IPS DF 6.9 (cell line): ENCODE results near the gene SEZ6L2.
"Not testable (repeated sequence)": the region's sequence is repeated elsewhere in the genome, so short reads cannot be mapped to it uniquely, and the experiment has no call there.

Source experiments
- DNase-seq: peaks from one replicate; pipeline ENCODE4 v3.0.0-alpha.2; 2013; ENCODE audit warnings: low read depth, low spot score
- H3K27ac ChIP-seq: one replicate; pipeline ENCODE4 v1.5.1; 2013; ENCODE audit warnings: low read length, control low read depth
- H3K27me3 ChIP-seq: 2 replicates; pipeline ENCODE4 v1.6.1; 2013; ENCODE audit warnings: mild to moderate bottlenecking, low read length; ENCODE audit not compliant: control insufficient read depth, insufficient read depth
- H3K36me3 ChIP-seq: 2 replicates; pipeline ENCODE4 v1.6.1; 2013; ENCODE audit warnings: low read length; ENCODE audit not compliant: control insufficient read depth, insufficient read depth
- H3K4me1 ChIP-seq: 2 replicates; pipeline ENCODE4 v1.6.1; 2013; ENCODE audit warnings: low read length; ENCODE audit not compliant: control insufficient read depth, insufficient read depth
- H3K4me3 ChIP-seq: 2 replicates; pipeline ENCODE4 v1.5.1; 2013; ENCODE audit warnings: mild to moderate bottlenecking, low read length
- H3K9me3 ChIP-seq: 2 replicates; pipeline ENCODE4 v1.6.1; 2013; ENCODE audit warnings: low read length, inconsistent platforms; ENCODE audit not compliant: control insufficient read depth, insufficient read depth
- WGBS: extraction: QIAGEN DNeasy Blood & Tissue Kit; methylation state at CpG from one replicate; pipeline ENCODE4 v1.1.7; 2013; ENCODE audit warnings: mixed read lengths, missing lambda C conversion rate; ENCODE audit not compliant: insufficient read length, insufficient coverage; 5-methylcytosine and 5-hydroxymethylcytosine counted together

SEZ6L2 gene

DNA sequence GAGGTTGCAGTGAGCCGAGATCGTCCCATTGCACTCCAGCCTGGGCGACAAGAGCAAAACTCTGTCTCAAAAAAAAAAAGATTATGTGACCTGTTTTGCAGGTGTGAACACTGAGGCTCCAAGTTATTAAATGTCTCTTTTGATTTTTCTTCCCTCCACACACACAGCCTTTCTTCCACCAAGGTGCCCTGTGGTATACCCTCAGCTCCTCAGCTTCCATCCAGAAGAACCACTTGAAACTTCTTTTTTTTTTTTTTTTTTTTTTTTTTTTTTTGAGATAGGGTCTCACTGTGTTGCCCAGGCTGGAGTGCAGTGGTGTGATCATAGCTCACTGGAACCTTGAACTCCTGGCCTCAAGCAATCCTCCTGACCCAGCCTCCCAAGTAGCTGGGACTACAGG lies 10.0 kb downstream of the SEZ6L2 start:
- not testable (repeated sequence) for H3K4me3 ChIP-seq, H3K9me3 ChIP-seq, H3K4me1 ChIP-seq, DNase-seq, H3K27ac ChIP-seq, H3K27me3 ChIP-seq, H3K36me3 ChIP-seq
- no CpG with 5 or more reads among the region's 3 CpGs for WGBS

DNA sequence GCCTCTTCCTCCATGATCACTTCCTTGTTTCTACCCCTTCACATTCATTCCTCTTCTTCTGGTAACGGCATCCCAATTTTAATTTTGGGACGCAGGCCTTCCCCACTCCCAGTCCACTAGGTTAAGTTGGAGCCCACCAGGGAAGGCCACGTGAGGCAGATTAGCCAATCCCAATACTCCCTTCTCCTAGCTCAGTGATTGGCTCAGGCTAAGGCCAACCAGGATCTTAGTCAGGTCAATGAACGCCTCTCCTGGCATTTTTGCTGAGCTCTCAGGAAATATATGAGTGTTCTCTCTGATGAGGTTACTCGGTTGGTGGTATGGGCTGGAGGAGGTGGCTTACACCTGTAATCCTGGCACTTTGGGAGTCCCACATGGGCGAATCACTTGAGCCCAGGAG lies 15.4 kb downstream of the SEZ6L2 start:
- WGBS, result no CpG with 5 or more reads among the region's 6 CpGs
- Histone ChIP-seq H3K27ac (no peak overlapping the region), H3K27me3 (no peaks in the 10 kb centered on the region; the same call in 1 of the 2 replicates), H3K9me3 (no peaks in the 10 kb centered on the region), H3K36me3 (0 out of 2 replicates have a peak, but pooled peaks cover 3% of the 10 kb centered on the region), H3K4me1 (no peaks in the 10 kb centered on the region), H3K4me3 (no peak overlapping the region)
- DNase-seq, result no peak

DNA sequence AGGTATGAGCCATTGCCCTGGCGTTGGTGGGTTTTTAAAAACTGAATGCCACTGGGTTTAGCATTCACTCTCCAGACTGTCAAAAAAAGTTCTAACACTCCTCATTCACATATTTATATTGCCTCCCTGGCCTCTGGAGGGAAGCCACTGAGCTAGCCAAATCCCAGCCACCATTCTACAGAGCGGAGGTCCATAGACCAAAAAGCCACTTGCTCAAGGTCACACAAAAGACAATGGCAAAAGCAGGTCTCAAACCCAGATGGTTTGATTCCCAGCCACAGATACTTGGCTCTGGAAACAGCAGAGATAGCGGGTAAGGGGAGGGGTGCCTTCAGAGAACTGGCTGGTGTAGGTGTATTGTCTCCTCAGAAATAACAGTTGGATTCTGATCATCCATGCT lies 18.3 kb downstream of the SEZ6L2 start:
- H3K27ac ChIP-seq, result no peak overlapping the region
- H3K4me3 ChIP-seq, result no peak overlapping the region
- no peaks in the 10 kb centered on the region for H3K27me3 ChIP-seq
- no peak for DNase-seq
- 0 out of 2 replicates have a peak, but pooled peaks cover 3% of the 10 kb centered on the region for H3K36me3 ChIP-seq
- H3K9me3 ChIP-seq, result no peaks in the 10 kb centered on the region
- whole genome bisulfite sequencing, result no CpG with 5 or more reads among the region's 3 CpGs
- H3K4me1 ChIP-seq, result 0 out of 2 replicates have a peak, but pooled peaks cover 3% of the 10 kb centered on the region

DNA sequence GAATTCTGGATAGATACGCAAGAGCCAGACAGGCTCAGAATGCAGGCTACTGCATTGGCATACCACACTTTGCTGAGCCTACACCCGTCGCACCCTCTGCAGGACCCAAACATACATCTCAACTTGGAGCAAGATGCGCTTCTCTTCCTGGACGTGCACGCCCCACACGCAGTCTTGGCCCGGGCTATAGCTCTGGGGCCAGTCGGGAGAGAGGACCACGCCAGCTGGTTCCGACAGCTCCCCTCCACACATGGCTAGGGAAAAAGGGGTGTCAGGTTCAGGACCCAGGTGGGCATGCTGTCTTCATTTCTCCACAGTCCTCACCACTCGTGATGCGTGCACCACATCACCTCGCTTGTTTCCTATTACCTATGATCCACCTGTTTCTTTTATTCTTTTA lies 21.2 kb downstream of the SEZ6L2 start:
- H3K27ac ChIP-seq, result no peak overlapping the region
- no peak overlapping the region for H3K4me3 ChIP-seq
- H3K9me3 ChIP-seq, result no peaks in the 10 kb centered on the region
- H3K36me3 ChIP-seq, result peaks cover 5% of the 10 kb centered on the region; the same call in 1 of the 2 replicates
- WGBS, result no CpG with 5 or more reads among the region's 14 CpGs
- no peak for DNase-seq
- H3K27me3 ChIP-seq, result no peaks in the 10 kb centered on the region
- H3K4me1 ChIP-seq, result 0 out of 2 replicates have a peak, but pooled peaks cover 4% of the 10 kb centered on the region

DNA sequence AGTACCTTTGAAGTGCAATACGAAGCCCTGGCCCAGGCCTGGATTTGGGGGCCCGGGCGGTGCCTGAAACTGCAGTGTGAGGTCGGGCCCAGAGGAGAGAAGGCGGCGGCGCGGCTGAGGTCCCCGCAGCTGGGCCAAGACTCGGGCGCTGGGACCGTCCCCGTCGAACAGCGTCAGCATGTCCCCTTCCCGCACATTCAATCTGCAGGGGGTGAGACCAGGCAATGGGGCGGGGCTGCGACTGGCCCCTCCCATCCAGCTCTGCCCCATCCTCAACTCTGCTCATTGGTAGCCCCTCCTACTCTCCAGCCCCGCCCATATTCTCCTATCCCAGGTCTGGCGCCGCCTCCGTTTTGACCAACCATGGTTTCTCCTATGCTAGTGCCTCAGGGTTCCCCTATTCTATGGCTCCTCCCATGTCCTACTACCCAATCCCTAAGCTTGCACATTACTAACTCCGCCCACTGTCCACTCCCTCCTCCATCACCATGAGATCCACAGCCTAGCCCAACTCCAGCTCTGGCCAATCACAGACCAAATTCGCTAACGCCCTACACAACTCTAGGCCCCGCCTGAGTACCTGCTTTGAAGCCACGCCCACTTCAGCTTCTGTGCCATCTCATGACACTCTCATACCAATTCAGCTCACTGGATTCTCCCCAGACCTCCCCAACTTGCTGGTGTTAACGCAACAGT lies 21.9 kb downstream of the SEZ6L2 start:
- DNase-seq, result peak; percentile 100
- Histone ChIP-seq H3K36me3 (peaks cover 6% of the 10 kb centered on the region; the same call in 1 of the 2 replicates), H3K9me3 (no peaks in the 10 kb centered on the region), H3K4me1 (0 out of 2 replicates have a peak, but pooled peaks cover 4% of the 10 kb centered on the region), H3K4me3 (peak overlapping the region; percentile 37; the same call in 1 of the 2 replicates), H3K27ac (no peak overlapping the region), H3K27me3 (no peaks in the 10 kb centered on the region)
- WGBS, result no CpG with 5 or more reads among the region's 28 CpGs

DNA sequence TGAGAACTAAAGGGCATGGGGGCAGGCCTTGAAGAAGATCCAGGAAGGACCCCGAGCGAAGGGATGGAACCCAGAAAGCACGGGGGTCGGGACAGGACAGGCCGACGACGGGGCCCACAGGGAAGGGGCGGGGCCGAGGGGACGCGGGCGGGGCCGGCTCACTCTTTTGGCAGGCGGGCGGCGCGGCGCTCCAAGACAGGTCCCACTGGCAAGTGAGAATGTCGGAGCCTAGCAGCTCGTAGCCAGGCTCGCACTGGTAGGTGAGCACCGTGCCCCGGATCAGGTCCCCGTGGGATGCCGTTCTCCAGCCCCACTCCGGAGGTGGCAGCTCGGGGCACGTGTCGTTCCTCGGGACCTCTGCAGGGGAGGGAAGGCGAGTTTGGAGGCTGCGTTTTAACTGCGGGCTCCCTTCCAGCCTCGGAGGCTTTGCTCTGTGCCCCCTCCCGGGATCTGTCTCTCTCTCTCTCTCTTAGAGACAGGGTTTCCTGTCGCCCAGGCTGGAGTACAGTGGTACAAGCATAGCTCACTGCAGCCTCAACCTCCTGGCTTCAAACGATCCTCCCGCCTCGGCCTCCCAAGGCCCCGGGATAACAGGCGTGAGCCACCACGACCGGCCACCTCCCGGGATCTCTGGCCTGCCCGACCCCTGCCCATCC lies 22.6 kb downstream of the SEZ6L2 start:
- Histone ChIP-seq H3K27ac (no peak overlapping the region), H3K4me1 (0 out of 2 replicates have a peak, but pooled peaks cover 4% of the 10 kb centered on the region), H3K9me3 (no peaks in the 10 kb centered on the region), H3K27me3 (no peaks in the 10 kb centered on the region), H3K36me3 (peaks cover 6% of the 10 kb centered on the region; the same call in 1 of the 2 replicates), H3K4me3 (peak overlapping the region; percentile 37; the same call in 1 of the 2 replicates)
- whole genome bisulfite sequencing, result no CpG with 5 or more reads among the region's 45 CpGs
- no peak for DNase-seq

DNA sequence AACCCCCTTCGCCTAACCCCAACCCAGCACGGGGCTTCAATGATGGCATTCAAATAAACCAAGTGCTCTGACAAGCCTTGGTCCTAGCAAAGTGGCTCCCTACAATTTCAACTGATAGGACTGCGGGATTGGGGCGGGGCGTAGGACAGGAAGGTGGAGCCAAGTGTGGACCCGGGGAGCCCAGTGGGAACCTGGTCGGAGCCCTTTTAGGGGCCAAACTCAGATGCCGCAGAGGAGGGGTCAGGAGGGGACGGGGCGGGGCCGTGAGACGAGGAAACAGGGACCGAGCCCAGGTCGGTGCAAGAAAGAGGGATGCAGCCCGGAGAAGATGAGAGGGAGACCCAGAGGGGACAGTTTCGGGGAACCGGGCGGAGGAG lies 23.1 kb downstream of the SEZ6L2 start:
- no peaks in the 10 kb centered on the region for H3K27me3 ChIP-seq
- H3K27ac ChIP-seq, result no peak overlapping the region
- no peaks in the 10 kb centered on the region for H3K9me3 ChIP-seq
- peak overlapping the region; percentile 37; the same call in 1 of the 2 replicates for H3K4me3 ChIP-seq
- no peak for DNase-seq
- no CpG with 5 or more reads among the region's 18 CpGs for WGBS
- peaks cover 6% of the 10 kb centered on the region; the same call in 1 of the 2 replicates for H3K36me3 ChIP-seq
- H3K4me1 ChIP-seq, result 0 out of 2 replicates have a peak, but pooled peaks cover 4% of the 10 kb centered on the region

DNA sequence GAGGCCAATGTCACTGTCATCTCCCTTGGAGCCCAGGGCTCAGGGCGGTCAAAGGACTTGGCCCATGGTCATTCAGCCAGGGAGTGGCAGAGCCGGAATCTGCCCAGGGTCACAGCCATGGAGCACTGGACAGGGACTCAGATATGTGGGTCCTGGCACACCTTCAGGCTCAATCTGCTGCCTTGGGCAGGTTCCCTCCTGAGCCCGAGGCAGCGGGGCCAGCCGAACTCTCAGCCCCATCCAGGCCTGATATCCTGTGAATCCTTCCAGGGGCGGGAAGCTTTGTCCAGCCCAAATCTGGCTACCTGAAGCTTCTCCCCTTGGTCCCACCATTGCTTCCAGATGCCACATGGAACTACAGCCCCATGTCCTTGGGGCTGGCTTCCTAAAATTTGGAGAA lies 24.1 kb downstream of the SEZ6L2 start:
- Histone ChIP-seq H3K9me3 (no peaks in the 10 kb centered on the region), H3K4me1 (0 out of 2 replicates have a peak, but pooled peaks cover 4% of the 10 kb centered on the region), H3K4me3 (no peak overlapping the region), H3K27ac (no peak overlapping the region), H3K36me3 (peaks cover 9% of the 10 kb centered on the region; the same call in 1 of the 2 replicates), H3K27me3 (no peaks in the 10 kb centered on the region)
- WGBS, result no CpG with 5 or more reads among the region's 6 CpGs
- no peak for DNase-seq

DNA sequence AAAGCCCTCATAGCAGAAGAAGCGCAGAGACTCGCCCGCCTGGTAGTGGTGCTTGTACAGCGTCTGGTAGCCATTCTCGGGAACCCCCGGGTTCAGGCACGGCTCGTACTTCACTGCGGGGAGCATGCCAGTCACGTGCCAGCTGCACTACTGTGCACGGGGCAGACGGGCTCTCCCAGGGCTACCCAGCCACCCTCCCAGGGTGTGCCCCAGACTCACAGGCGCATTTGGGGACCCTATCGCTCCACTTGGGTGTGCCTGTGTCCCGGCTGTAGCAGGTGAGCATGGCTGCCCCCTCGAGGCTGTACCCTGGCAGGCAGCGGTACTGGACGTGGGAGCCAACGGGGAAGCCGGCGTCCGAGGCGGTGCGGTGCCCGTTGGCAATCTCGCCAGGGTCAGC lies 26.0 kb downstream of the SEZ6L2 start:
- WGBS, result no CpG with 5 or more reads among the region's 26 CpGs

DNA sequence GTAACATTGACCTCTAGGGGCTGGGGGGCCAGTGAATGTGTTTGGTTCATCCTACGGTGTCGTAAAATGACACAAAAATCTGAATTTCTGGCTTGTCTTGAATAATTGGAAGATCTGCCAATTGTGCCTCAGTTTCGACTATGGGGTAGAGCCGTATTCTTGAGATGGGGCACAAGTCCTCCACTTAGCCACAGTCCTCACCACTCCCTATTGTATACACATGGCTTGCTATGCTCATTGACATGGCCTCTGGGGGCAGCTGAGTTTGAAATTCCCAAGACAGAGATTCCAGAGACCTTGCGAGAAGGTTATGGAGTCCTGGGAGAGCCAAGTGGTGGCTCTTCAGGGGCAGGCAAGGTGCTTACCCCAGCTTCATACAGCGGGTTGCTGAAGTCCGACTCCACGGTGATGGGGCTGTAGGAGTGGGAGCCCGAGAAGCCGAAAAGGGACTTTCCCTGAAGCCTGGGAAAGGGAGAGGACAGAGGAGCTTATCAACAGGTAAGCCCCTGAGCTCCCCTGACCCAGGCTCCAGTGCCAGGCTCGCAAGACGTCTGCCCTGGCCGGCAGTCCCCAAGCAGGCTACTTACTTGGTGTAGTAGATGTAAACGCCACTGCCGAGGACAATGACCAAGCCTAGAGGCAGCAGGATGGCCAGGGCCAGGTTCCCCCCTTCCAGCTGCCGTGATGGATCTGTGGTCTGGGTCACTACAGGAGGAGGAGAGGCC lies 27.4 kb downstream of the SEZ6L2 start:
- WGBS, result no CpG with 5 or more reads among the region's 16 CpGs
- Histone ChIP-seq H3K27ac (no peak overlapping the region), H3K27me3 (no peaks in the 10 kb centered on the region), H3K4me3 (no peak overlapping the region), H3K9me3 (no peaks in the 10 kb centered on the region), H3K36me3 (peaks cover 6% of the 10 kb centered on the region; the same call in 1 of the 2 replicates), H3K4me1 (0 out of 2 replicates have a peak, but pooled peaks cover 2% of the 10 kb centered on the region)
- DNase-seq, result no peak

More for the DNA sequence above, 26.0 kb downstream of the SEZ6L2 start:
- DNase-seq, result no peak
- H3K4me3 ChIP-seq, result no peak overlapping the region
- H3K9me3 ChIP-seq, result no peaks in the 10 kb centered on the region
- no peak overlapping the region for H3K27ac ChIP-seq
- peaks cover 6% of the 10 kb centered on the region; the same call in 1 of the 2 replicates for H3K36me3 ChIP-seq
- H3K27me3 ChIP-seq, result no peaks in the 10 kb centered on the region
- 0 out of 2 replicates have a peak, but pooled peaks cover 4% of the 10 kb centered on the region for H3K4me1 ChIP-seq
